NCI-H1417 treated with DMSO at 0.1 percent for 48 hours (cell line): ENCODE results near the gene TIGD3.

Experiments
- DNase-seq: peaks from one replicate; lab custom pipeline; 2025; lab: John Stamatoyannopoulos, UW

TIGD3 gene

GRCh38 chr11:65390099-65390941 lies 35.8 kb downstream of the TIGD3 start:
- no peak for DNase-seq

DNA sequence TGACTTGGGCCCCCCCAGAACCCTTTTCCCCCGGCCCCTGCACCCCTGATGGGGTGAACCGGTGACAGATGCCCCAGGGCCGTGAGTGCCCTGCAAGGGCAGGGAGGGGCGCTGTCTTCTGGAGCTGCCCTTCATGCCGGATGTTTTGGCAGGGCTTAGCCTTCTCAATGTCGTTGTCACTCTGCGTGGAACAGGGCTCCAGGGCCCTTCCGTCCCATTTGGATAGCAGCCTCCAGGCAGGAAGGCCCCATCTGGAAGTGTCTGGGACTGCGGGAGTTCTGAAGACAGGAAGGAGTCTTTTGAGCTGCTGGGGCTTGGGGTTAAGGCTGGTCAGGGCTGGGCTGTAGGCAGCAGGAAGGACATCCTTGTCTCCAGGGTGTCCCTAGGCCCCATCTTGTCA lies 36.4 kb downstream of the TIGD3 start:
- DNase-seq, result no peak

DNA sequence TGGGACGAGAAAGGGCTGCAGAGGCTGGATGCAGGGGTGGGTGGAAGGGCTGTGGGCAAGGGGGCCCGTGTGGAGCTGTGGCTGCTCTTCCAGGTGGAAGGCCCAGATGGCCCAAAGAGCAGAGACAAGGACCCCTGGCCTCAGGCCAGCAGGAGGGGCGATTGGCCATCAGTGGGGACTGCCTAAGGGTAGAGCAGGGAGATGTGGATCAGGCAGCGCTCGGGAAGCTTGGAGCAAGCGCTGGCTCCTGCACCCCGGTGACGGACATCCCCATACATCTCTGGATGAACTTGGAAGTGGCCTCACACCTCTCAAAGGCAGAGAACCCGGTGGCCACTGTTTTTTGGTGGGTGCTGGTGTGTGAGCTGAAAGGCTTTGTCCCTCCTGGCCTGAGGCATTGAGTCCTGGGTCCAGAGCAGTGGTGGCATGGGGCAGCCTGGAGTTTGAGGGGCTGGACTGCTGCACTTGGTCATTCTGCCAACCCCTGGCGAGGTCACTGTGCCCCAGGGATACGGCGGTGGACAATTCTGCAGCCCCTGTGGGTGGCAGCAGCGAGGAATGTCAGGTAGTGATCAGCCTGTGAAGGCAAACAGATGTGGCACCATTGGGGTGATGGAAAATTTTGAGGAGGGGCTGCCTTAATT lies 37.8 kb downstream of the TIGD3 start:
- DNase-seq, result no peak

DNA sequence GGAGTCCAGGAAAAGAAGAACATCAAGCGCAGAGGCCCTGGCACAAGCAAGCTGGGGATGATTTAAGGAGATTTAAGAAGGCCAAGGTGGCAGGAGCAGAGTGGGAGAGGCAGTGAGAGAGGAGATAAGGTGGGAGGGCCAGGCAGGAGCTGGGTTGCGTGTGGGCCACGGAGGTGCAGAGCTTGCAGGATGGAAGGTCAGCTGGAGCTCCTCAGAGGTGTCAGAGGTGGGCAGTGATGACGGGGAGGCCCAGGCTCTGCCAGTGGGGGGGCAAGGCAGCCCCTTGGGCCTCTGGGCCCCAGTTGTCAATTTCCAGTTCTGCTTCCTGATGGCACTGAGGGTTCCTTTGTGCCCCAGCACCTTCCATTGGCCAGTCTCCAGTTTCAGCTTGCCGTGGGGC lies 38.3 kb downstream of the TIGD3 start:
- DNase-seq, result no peak

DNA sequence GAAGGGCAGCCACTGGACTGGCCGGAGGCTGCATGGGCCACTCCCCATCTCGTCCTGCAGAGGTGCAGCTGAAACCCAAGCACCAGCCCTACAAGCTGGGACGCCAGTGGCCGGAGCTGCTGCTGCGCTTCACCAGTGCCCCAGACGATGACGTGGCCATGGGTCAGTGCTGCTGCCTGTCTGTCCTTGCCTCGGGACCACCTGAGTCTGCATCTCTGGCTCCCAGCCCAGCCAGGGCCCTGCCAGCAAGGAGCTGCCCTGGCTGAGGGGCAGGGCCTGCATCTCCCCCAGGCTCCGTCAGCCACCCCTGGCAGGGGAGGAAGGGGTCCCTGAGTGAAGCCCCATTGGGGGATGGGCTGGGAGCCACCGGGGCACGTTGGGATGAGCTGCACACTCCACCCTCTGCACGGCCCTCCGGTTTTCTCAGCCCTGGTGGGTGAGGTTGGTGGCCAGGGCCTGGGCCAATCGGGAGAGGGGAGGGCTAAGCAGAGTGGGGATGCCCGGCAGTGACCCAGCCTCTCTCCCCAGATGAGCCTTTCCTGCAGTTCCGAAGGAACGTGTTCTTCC lies 39.0 kb downstream of the TIGD3 start:
- DNase-seq, result no peak

DNA sequence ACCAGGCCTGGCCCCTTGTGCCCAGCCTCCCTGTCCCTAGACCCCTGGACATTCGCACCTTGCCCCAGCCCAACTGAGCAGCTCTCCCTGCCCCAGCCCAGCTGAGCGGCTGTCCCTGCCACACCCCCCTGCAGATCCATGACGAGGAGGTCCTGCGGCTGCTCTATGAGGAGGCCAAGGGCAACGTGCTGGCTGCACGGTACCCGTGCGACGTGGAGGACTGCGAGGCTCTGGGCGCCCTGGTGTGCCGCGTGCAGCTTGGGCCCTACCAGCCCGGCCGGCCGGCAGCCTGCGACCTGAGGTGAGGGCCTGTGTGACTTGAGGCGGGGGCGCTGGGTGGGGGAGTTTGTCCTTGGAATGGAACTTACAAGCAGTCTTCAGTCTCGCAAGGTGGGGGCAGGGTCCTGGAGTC lies 39.6 kb downstream of the TIGD3 start:
- no peak for DNase-seq

DNA sequence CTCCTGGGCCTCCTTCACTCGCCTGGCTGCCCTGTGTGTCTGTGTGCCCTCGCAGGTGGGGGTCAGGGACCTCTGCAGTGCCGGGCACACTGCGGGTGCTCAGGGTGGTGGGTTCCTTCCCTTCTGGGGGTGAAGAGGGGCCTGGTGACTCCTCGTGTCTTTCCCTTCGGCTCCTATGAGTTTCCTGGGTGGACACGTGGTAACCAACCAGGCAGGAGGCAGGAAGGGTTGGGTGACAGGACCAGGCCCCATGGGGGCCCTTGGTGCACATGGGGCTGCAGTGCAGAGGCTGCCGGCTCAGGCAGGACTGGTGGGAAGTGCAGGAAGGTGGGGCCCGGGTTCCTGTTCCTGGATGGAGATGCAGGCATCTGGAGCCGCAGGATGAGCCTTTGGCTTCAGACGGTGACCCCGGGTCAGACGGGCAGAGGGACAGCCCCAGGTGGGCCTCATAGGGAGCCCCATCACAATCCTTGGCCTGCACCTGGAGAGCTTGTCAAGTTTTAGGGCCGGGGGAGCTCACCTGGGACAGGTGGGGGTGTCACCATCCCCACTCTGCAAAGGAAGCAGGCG lies 41.5 kb downstream of the TIGD3 start:
- no peak for DNase-seq

GRCh38 chr11:65396769-65397745 lies 42.5 kb downstream of the TIGD3 start:
- no peak for DNase-seq

DNA sequence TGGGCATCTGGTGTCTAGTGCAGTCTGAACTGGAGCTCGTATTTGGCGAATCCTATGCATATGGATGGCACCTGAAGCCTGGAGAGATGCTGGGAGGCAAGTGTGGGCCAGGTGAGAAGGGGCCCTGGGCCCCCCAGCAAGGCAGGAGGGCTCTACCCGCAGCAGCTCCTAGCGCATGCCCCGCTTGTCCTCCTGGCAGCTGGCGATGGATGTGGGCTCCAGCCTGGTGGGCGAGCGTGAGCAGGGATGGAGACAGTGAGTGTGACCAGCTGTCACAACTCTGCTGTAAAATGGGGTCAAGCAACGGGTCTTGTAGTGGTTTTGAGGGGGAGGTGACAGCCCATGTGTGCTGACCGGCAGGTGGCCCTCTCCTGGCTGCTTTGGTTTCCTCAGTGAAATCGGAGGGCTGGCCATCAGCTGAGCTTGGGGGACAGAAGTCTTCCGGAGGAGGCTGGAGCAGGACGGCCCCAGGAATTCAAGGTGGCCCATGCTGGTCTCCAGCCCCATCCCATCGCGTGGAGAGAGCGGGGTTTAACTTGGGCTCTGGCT lies 43.9 kb downstream of the TIGD3 start:
- no peak for DNase-seq

DNA sequence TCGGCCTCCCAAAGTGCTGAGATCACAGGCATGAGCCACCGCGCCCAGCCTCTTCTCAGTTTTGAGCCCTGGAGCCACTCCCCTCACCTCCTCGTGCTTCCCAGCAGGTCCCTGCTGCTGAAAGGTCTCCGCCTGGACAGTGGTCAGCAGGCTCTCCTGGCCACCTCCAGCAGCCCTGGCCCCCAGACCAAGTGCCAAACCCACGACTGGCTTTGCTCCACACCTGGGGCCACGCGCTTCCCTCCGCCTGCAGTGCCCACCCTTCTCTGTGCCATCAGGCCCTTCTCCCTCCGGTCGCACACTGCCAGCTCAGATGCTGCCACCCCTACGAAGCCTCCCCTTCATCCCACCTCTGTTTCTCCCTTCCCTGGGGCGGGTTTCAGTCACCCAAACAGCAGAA lies 44.7 kb downstream of the TIGD3 start:
- DNase-seq, result no peak

DNA sequence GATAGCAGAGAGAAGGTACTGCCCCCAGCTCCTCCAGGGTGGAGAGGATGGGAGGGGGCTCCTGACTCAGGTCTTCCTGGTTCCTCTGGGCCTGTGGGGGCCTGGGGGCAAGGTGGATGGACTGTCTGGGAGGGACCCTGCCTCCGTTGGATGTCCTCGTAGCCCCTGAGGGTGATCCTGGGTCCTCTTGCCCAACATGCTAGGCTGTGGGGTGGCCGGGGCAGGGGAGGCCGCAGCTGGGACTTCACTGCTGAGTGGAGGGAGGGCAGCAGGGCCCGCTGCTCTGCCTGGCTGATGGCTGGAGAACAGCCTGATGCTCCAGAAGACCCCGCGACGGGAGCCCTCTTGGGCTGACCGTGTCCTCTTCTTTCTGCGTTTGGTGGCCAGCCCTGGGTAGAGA lies 45.3 kb downstream of the TIGD3 start:
- DNase-seq, result no peak

- DNase-seq, result no peak
Observed at GRCh38 chr11:65400307-65401072, 45.9 kb downstream of the TIGD3 start.

DNA sequence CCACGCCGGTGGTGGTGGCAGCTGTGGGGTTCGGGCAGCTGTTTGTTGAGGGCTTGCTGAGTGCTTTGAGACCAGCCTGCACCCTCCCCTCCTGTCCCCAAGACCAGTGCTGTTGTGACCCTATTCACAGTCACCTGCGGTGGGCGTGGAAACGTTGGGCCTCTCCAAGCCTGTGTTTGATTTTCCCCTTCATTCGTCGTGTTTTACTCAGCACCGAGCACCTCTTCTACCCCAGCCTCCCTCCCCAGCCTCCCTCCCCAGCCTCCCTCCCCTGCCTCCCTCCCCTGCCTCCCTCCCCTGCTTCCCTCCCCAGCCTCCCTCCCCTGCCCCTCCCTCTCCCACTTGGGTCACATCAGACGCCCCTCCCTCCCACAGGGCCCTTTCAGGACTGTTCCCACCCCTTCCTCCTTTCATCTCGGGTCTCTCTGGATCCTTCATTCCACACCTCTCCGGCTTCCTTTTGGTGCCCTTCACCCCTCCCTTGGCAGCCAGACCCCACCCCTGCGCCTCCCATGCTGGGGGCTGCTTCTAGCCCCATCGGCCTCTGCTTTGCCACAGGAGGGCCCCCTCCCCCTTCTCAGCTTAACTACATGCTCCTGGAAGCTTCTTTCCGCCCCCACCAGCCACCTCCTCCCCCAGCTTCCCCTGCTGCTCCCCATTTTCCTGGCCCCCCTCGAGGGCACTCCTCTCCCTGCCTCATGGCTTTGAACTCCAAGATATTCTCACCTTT lies 46.7 kb downstream of the TIGD3 start:
- DNase-seq, result no peak

GRCh38 chr11:65401803-65402248 lies 47.3 kb downstream of the TIGD3 start:
- DNase-seq, result no peak

- DNase-seq, result no peak
Observed at GRCh38 chr11:65402790-65403189, 48.2 kb downstream of the TIGD3 start.

DNA sequence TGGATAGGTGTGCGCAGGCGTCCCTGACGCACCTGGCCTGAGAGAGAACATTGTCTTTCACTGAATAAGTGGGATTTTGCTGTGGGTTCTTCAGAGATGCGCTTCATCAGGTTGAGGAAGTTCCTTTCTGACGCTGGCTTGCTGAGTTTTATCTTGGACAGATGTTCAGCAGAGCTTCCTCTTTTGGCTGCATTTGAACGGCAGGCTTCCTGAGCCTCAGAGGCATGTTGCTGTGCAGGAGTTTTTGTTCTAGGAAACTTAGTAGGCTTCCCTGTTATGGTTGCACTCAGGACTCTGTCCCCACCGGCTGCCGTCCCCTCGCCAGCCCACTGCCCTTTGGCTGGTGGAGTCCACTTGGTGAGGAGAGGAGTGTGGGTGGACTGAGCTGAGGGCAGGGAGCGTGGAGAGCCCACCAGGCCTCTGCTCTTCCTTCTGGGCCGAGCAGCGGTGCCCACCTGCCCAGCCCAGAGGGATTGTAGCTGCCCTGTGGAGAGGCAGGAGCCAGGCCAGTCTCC lies 49.1 kb downstream of the TIGD3 start:
- DNase-seq, result no peak

- DNase-seq, result no peak
Observed at GRCh38 chr11:65404210-65404609, 49.7 kb downstream of the TIGD3 start.

GRCh38 chr11:65404638-65405339 lies 50.2 kb downstream of the TIGD3 start:
- DNase-seq, result no peak
